ENCODE results near the gene CWF19L1.

Gene CWF19L1

GRCh38 chr10:100223879-100224278 is 43.6 kb downstream of the CWF19L1 start:
- no peak overlapping the region for H3K4me3 ChIP-seq (ENCODE audit: low read depth, low read length)
- no peak for DNase-seq (ENCODE audit: low read depth)
- no peak for TF ChIP-seq CTCF (IDR thresholded peaks at IDR 0.05; ENCODE audit: low read depth, low read length, missing control alignments)

GRCh38 chr10:100222529-100222928 is 44.9 kb downstream of the CWF19L1 start:
- no peak for TF ChIP-seq CTCF (IDR thresholded peaks at IDR 0.05; ENCODE audit: low read depth, low read length, missing control alignments)
- DNase-seq (ENCODE audit: low read depth): no peak
- no peak overlapping the region for H3K4me3 ChIP-seq (ENCODE audit: low read depth, low read length)

- TF ChIP-seq CTCF (IDR thresholded peaks at IDR 0.05; ENCODE audit: low read depth, low read length, missing control alignments): no peak
- H3K4me3 ChIP-seq (ENCODE audit: low read depth, low read length): no peak overlapping the region
- DNase-seq (ENCODE audit: low read depth): no peak
Measured at GRCh38 chr10:100216006-100216405, 51.4 kb downstream of the CWF19L1 start.

- TF ChIP-seq CTCF (IDR thresholded peaks at IDR 0.05; ENCODE audit: low read depth, low read length, missing control alignments): no peak
- H3K4me3 ChIP-seq (ENCODE audit: low read depth, low read length): no peak overlapping the region
- no peak for DNase-seq (ENCODE audit: low read depth)
Measured at GRCh38 chr10:100209303-100209702, 58.1 kb downstream of the CWF19L1 start.

DNA sequence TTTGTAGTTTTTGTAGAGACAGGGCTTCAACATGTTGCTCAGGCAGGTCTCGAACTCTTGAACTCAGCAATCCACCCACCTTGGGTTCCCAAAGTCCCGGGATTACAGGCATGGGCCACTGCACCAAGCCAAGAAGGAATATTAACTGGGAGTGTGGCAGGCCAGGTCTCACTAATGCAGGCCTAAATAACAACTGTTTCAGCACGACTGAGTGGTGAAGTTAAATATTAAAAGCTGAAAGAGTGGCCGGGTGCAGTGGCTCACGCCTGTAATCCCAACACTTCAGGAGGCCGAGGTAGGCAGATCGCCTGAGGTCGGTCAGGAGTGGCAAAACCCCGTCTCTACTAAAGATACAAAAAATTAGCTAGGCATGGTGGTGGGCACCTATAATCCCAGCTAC is 59.2 kb downstream of the CWF19L1 start:
- no peak for TF ChIP-seq CTCF (IDR thresholded peaks at IDR 0.05; ENCODE audit: low read depth, low read length, missing control alignments)
- no peak for DNase-seq (ENCODE audit: low read depth)
- no peak overlapping the region for H3K4me3 ChIP-seq (ENCODE audit: low read depth, low read length)

DNA sequence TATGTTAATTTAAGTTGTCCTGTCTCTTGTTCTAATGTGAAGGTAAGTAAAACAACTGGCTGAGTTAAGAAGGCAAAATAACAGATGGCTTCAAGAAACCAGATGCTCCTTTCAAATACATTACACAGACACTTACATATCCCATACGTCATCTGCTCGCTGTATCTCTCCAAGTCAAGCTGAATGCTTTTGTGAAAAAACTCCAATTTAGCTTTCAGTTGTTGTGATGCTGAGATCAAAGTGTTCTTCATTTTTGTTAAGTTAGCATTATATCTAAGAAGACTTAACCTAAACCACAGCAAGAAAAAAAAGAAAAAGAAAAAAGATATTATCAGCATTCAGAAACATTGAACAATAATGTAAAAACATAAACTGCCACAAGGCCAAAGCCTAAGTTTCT is 63.1 kb downstream of the CWF19L1 start:
- no peak for DNase-seq (ENCODE audit: low read depth)
- no peak overlapping the region for H3K4me3 ChIP-seq (ENCODE audit: low read depth, low read length)
- TF ChIP-seq CTCF (IDR thresholded peaks at IDR 0.05; ENCODE audit: low read depth, low read length, missing control alignments): no peak

DNA sequence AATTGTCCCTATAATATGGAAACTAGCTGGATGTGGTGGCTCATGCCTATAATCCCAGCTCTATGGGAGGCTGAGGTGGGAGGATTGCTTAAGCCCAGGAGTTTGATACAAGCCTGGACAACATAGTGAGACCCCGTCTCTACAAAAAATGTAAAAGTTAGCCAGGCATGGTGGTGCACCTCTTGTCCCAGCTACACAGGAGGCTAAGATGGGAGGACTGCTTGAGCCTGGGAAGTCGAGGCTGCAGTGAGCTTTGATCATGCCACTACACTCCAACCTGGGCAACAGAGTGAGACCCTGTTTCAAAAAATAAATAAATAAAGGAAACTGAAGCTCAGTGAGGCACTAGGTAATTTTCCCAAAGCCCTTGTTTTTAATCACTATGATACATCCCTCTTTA is 65.9 kb downstream of the CWF19L1 start:
- TF ChIP-seq CTCF (IDR thresholded peaks at IDR 0.05; ENCODE audit: low read depth, low read length, missing control alignments): no peak
- no peak overlapping the region for H3K4me3 ChIP-seq (ENCODE audit: low read depth, low read length)
- no peak for DNase-seq (ENCODE audit: low read depth)
